Suprapubic skin (tissue), 4 donors: ENCODE data around the gene TRPC4. TPM values are rescaled to one million over a fixed set of nuclear protein-coding genes. Genes with fewer than 3 reads are reported as not detected.

Source experiments
- DNase-seq, 2 donors: peaks; one replicate each; pipeline ENCODE4 v3.0.0-alpha.2; 2019; ENCODE audit warnings: low spot score in 2 of 2
- H3K27ac ChIP-seq: fragments of 200-600 bp; sonication (generic); one replicate; pipeline ENCODE4 v1.5.1; 2019
- H3K27me3 ChIP-seq: fragments of 200-600 bp; sonication (generic); one replicate; pipeline ENCODE4 v1.5.1; 2019
- H3K36me3 ChIP-seq: fragments of 200-600 bp; sonication (generic); one replicate; pipeline ENCODE4 v1.5.1; 2019
- H3K4me1 ChIP-seq: fragments of 200-600 bp; sonication (generic); one replicate; pipeline ENCODE4 v1.5.1; 2019
- H3K4me3 ChIP-seq: fragments of 200-600 bp; sonication (generic); one replicate; pipeline ENCODE4 v1.5.1; 2019; ENCODE audit warnings: mild to moderate bottlenecking
- H3K9me3 ChIP-seq: fragments of 200-600 bp; sonication (generic); one replicate; pipeline ENCODE4 v1.5.1; 2019
- EP300 ChIP-seq: sonication (generic); formaldehyde crosslinking; IDR thresholded peaks from one replicate; pipeline ENCODE4 v1.6.1; 2017; ENCODE audit warnings: antibody characterized with exemption
- POLR2A ChIP-seq, 2 donors: fragments of 450-650 bp; IDR thresholded peaks; one replicate each; pipeline ENCODE4 v1.6.1; 2017; ENCODE audit warnings: antibody characterized with exemption in 2 of 2, mild to moderate bottlenecking in 2 of 2, moderate library complexity in 2 of 2
- POLR2AphosphoS5 ChIP-seq, 3 donors: sonication (generic); formaldehyde crosslinking; IDR thresholded peaks; one replicate each; pipeline ENCODE4 v1.6.1; 2017; ENCODE audit warnings: antibody characterized with exemption in 3 of 3
- WGBS: methylation state at CpG from one replicate; pipeline ENCODE4 v1.1.5; 2018; 5-methylcytosine and 5-hydroxymethylcytosine counted together
- total RNA-seq, 4 donors: library from RNA; depleted of rRNA; stranded (reverse); fragments of >200 nt; gene quantifications; one replicate each; pipeline ENCODE4 v1.1.0, GENCODE V29; 2016
- TF ChIP-seq, protein P1 (sequence below), 2 donors: fragments of 200-600 bp in 1 of 2; fragments of 450-650 bp in 1 of 2; sonication (generic) in 1 of 2; IDR thresholded peaks; one replicate each; pipeline ENCODE4 v1.5.1; 2016 to 2019; ENCODE audit warnings: antibody characterized with exemption in 2 of 2, mild to moderate bottlenecking in 1 of 2, moderate library complexity in 1 of 2

TRPC4 gene
- total RNA-seq, 4 donors from 2014 or later = 0.32 TPM; not detected in 3

DNA sequence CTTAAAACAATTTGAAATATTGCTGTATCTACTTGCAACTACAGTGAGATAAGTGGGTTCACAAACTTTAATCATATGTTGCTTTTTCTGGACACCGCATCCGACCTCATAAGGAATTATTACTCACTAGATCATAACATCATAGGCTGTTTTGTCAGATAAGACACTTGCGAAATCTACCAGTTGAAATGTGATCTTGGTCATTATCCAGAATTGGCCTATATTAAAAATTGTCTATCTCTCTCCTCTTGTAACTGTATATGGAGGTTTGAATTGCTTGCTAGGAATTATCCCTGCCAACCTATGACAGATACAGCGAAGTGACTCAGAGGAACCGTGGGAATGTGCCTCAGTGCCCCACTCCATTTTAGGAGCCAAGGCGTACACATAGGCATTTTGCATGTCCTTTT, 154.0 kb downstream of the TRPC4 start:
- Histone ChIP-seq H3K4me1 (no peaks in the 10 kb centered on the region), H3K27me3 (no peaks in the 10 kb centered on the region), H3K4me3 (no peak overlapping the region), H3K27ac (no peak overlapping the region), H3K9me3 (no peaks in the 10 kb centered on the region), H3K36me3 (no peaks in the 10 kb centered on the region)
- TF ChIP-seq EP300 (no peak), POLR2AphosphoS5 (IDR thresholded peaks at IDR 0.05) (no peak), POLR2A (IDR thresholded peaks at IDR 0.05) (no peak)
- TF ChIP-seq, protein P1, sequence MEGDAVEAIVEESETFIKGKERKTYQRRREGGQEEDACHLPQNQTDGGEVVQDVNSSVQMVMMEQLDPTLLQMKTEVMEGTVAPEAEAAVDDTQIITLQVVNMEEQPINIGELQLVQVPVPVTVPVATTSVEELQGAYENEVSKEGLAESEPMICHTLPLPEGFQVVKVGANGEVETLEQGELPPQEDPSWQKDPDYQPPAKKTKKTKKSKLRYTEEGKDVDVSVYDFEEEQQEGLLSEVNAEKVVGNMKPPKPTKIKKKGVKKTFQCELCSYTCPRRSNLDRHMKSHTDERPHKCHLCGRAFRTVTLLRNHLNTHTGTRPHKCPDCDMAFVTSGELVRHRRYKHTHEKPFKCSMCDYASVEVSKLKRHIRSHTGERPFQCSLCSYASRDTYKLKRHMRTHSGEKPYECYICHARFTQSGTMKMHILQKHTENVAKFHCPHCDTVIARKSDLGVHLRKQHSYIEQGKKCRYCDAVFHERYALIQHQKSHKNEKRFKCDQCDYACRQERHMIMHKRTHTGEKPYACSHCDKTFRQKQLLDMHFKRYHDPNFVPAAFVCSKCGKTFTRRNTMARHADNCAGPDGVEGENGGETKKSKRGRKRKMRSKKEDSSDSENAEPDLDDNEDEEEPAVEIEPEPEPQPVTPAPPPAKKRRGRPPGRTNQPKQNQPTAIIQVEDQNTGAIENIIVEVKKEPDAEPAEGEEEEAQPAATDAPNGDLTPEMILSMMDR (IDR thresholded peaks at IDR 0.05) = no peak
- 76% methylated on average over 6 of the region's 6 CpGs for WGBS
- no peak for DNase-seq

DNA sequence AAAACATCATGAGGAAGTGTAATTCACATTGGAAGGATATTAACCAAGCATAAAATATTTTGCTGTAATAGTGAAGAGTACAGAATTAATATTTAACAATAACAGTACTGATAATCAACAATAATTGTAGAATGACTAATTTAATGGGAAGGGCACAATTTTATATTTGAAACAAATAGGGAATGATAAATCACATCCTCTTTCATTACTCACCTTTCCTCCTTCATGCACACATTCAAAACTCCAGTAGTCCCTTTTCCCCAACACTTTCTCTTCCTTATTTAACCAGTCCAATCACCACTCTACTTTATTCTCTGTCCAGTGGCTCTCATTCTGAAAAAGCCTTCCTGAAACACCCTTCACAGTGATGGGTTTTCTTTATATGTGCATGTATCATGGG, 160.3 kb downstream of the TRPC4 start:
- Histone ChIP-seq H3K9me3 (no peaks in the 10 kb centered on the region), H3K4me1 (no peaks in the 10 kb centered on the region), H3K36me3 (no peaks in the 10 kb centered on the region), H3K4me3 (no peak overlapping the region), H3K27me3 (no peaks in the 10 kb centered on the region), H3K27ac (no peak overlapping the region)
- DNase-seq = no peak
- TF ChIP-seq, protein P1 (IDR thresholded peaks at IDR 0.05) = no peak
- TF ChIP-seq POLR2A (IDR thresholded peaks at IDR 0.05) = no peak
- TF ChIP-seq EP300 = no peak
- TF ChIP-seq POLR2AphosphoS5 (IDR thresholded peaks at IDR 0.05) = no peak

DNA sequence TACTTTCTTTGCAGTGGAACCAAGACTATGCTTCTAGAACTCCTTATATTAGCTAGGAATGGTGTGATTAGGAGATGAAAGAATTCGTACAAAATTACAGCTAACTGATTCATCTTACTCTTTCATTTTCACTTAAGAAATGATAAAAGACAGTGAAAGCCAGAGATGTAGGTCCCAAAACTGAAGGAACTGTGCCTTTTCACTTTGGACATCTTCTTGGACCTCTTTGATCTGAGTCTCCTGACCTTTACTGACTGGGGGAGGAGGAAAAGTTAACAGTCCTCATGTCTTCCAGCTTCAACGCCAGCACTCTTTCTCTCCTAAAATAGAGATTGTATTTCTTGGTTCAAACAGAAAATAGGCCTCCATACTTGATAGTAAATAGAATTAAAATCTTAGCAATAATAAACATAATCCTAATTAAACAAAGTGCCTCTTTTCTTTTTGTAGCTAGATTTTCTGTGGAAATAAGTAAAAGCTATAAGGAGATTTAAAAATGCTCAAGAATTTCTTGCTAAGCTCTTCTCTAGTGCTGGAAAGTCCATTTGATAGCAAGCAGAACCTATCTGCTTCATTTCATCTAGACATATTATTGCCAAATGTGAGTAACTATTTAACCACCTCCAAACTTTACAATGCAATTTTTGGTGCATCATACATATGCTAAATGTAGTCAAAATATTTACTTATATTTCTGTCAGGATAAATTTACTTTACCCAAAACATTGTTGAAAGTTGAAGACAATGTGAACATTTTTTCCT, 161.7 kb downstream of the TRPC4 start:
- Histone ChIP-seq H3K9me3 (no peaks in the 10 kb centered on the region), H3K4me3 (no peak overlapping the region), H3K27ac (no peak overlapping the region), H3K27me3 (no peaks in the 10 kb centered on the region), H3K36me3 (no peaks in the 10 kb centered on the region), H3K4me1 (no peaks in the 10 kb centered on the region)
- 85% methylated on average over 2 of the region's 2 CpGs for WGBS
- DNase-seq = no peak
- TF ChIP-seq EP300 (no peak), POLR2AphosphoS5 (IDR thresholded peaks at IDR 0.05) (no peak), POLR2A (IDR thresholded peaks at IDR 0.05) (no peak)
- TF ChIP-seq, protein P1 (IDR thresholded peaks at IDR 0.05) = no peak

DNA sequence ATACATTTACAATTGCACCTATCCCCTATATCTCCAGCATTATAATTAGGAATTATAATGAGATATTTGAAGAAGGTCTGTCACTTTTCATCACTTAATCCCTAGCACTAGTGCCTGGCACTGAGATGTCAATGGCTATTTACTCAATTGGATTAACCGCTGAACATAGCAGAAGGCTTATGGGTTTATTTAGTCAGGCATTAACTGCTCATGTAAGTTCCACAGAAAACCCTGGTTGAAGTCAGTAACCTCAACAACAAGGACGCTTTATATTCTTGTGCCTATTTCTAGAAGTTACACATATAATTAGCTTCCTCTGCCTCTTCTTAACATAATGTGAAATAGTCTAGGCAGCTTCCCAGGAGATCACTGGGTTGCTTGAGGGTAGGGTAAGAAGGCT, 163.5 kb downstream of the TRPC4 start:
- Histone ChIP-seq H3K9me3 (no peaks in the 10 kb centered on the region), H3K4me1 (no peaks in the 10 kb centered on the region), H3K27ac (no peak overlapping the region), H3K27me3 (no peaks in the 10 kb centered on the region), H3K36me3 (no peaks in the 10 kb centered on the region), H3K4me3 (no peak overlapping the region)
- WGBS = 88% methylated on average over 2 of the region's 2 CpGs
- no peak for TF ChIP-seq EP300
- no peak for TF ChIP-seq POLR2AphosphoS5 (IDR thresholded peaks at IDR 0.05)
- TF ChIP-seq, protein P1 (IDR thresholded peaks at IDR 0.05) = no peak
- no peak for TF ChIP-seq POLR2A (IDR thresholded peaks at IDR 0.05)
- DNase-seq = no peak

DNA sequence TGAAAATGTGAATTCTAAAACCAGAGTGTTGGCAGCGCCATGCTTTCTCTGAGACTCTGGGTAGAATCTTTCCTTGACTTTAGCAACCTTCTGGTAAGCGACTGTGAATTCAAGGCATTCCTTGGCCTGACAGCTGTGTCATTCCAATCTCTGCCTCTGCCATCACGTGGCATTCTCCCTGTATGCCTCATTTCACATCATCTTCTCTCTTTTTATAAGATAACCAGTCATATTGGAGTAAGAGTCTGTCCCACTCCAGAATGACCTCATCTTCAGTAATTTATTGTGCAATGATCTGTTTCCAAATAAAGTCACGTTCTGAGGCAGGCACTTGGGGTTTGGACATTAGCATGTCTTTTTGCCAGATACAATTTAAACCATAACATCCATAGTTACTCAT, 167.6 kb downstream of the TRPC4 start:
- no peaks in the 10 kb centered on the region for H3K9me3 ChIP-seq

More for the DNA sequence above, 167.6 kb downstream of the TRPC4 start:
- DNase-seq = peak in 1 of 2 donors; percentile 75
- Histone ChIP-seq H3K27me3 (no peaks in the 10 kb centered on the region), H3K27ac (no peak overlapping the region), H3K36me3 (no peaks in the 10 kb centered on the region), H3K4me1 (no peaks in the 10 kb centered on the region), H3K4me3 (no peak overlapping the region)
- TF ChIP-seq, protein P1 (IDR thresholded peaks at IDR 0.05) = no peak
- TF ChIP-seq POLR2AphosphoS5 (IDR thresholded peaks at IDR 0.05) (peak in 1 of 3 donors; percentile 26), EP300 (no peak), POLR2A (IDR thresholded peaks at IDR 0.05) (no peak)
- WGBS = 52% methylated on average over 4 of the region's 4 CpGs
